ENCODE measurements around the gene TENM4. TPM values are rescaled to one million over a fixed set of nuclear protein-coding genes. Genes with fewer than 3 reads are reported as not detected.

TENM4 gene
- total and polyA plus RNA-seq, 10 of the 15 experiments (the other 5 are each of a cell fraction or from before 2014, with no cell fraction given), result 0.03 to 0.12 (median 0.06) TPM; not detected in 7

- ATAC-seq (no peak), DNase-seq (ENCODE audit: low read depth, low spot score) (no peak), FAIRE-seq (no peak)
- ChIA-PET RAD21 (ENCODE audit: unreplicated experiment) (interaction anchor here (0.6 kb wide), 1 partner anchor 290 kb away, joined by 3 read pairs; no protein-coding TSS in a partner anchor), POLR2A (no interaction called here), SMC1A (ENCODE audit: uncharacterized antibody, unreplicated experiment) (no interaction called here), CTCF (no interaction called here)
- Histone ChIP-seq H3K27ac (ENCODE audit: control insufficient read depth, insufficient read depth) (no peak overlapping the region), H3K9me3 (replicated peaks; ENCODE audit: control insufficient read depth, insufficient read depth, low read length) (no peaks in the 10 kb centered on the region), H3K4me3 (no peak overlapping the region), H3K36me3 (ENCODE audit: control insufficient read depth in 2 of 2, insufficient read depth in 2 of 2, low read length in 1 of 2) (no peaks in the 10 kb centered on the region), H3K79me2 (ENCODE audit: control insufficient read depth, insufficient read depth, low read length) (no peaks in the 10 kb centered on the region), H3K27me3 (replicated peaks in 1 of 2; ENCODE audit: control insufficient read depth in 2 of 2, insufficient read depth in 2 of 2, low read length in 1 of 2) (peaks cover 0 to 5% of the 10 kb centered on the region in 2 experiments; a peak in 3 of 4 replicates), H4K20me1 (ENCODE audit: control insufficient read depth, insufficient read depth) (no peaks in the 10 kb centered on the region), H3K4me1 (ENCODE audit: control insufficient read depth, insufficient read depth, low read length) (no peaks in the 10 kb centered on the region), H3K9ac (ENCODE audit: control insufficient read depth, insufficient read depth, low read length) (no peak overlapping the region), H2AFZ (ENCODE audit: control insufficient read depth, low read depth, low read length) (no peak overlapping the region), H3K4me2 (ENCODE audit: control insufficient read depth, insufficient read depth) (no peak overlapping the region)
- no TSS peak for BruUV-seq (replicated peaks)
- TF ChIP-seq TBL1XR1 (IDR thresholded peaks at IDR 0.05; ENCODE audit: low read depth, low read length) (no peak), EGR1 (IDR thresholded peaks at IDR 0.05; ENCODE audit: borderline replicate concordance in 1 of 2, low read depth in 2 of 2, low read length in 2 of 2) (no peak), IKZF2 (IDR thresholded peaks at IDR 0.05) (no peak), RELA (IDR thresholded peaks at IDR 0.05; ENCODE audit: borderline replicate concordance, partially characterized antibody) (no peak), FOXM1 (IDR thresholded peaks at IDR 0.05; ENCODE audit: low read depth, low read length) (no peak), NKRF (conservative IDR thresholded peaks at IDR 0.05) (no peak), GATAD2B (conservative IDR thresholded peaks at IDR 0.05; ENCODE audit: low read depth) (no peak), RAD21 (IDR thresholded peaks at IDR 0.05; ENCODE audit: insufficient read depth, low read depth, low read length) (no peak), TAF1 (IDR thresholded peaks at IDR 0.05; ENCODE audit: borderline replicate concordance, low read depth, low read length) (no peak), BHLHE40 (IDR thresholded peaks at IDR 0.05; ENCODE audit: borderline replicate concordance in 1 of 2, low read depth in 2 of 2, low read length in 1 of 2) (no peak)
- in situ Hi-C loops (cut with MboI), result no loop called here
- intact Hi-C loops (cut with micrococcal nuclease; ENCODE audit: unreplicated experiment), result no loop called here
- 0% methylated on average over 2 of the region's 2 CpGs for WGBS (ENCODE audit: insufficient coverage, insufficient replicate concordance, low lambda C conversion rate, missing lambda C conversion rate)
Measured at GRCh38 chr11:78954261-78954660, 486.6 kb downstream of the TENM4 start.
